ENCODE data around the gene TRPC4. TPM values are rescaled to one million over a fixed set of nuclear protein-coding genes. Genes with fewer than 3 reads are reported as not detected.

TRPC4 gene
- polyA plus RNA-seq, 1 experiment: 6.2 TPM

DNA sequence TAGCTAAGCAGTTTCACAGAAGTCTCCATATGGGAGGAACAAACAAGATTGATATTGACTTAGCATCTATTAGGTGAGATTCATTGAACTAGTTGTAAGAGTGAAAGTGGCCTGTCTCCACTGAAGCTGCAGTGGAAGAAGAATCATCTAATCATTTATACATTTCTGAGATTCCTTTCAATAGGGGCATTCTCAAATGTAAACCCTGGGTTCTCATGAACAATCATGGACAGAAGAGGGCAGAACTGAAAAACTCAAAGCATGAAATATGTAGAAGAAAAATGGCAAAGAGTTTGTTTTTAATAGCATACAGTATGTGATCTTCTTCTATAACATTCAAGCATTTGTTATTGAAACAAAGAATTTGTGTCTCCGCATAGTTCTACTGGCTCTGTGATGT lies 253.4 kb downstream of the TRPC4 start:
- Histone ChIP-seq H3K36me3 (ENCODE audit: control insufficient read depth, insufficient read depth, low read length) (no peaks in the 10 kb centered on the region), H3K4me3 (ENCODE audit: low read depth, low read length) (no peak overlapping the region), H3K27me3 (ENCODE audit: control insufficient read depth, insufficient read depth, low read length) (no peaks in the 10 kb centered on the region)
- ChIA-PET POLR2A (no interaction called here), CTCF (interaction anchor here (1.3 kb wide), 1 partner anchor 506 kb away, joined by 4 read pairs; no protein-coding TSS in a partner anchor)
- TF ChIP-seq, protein P1, sequence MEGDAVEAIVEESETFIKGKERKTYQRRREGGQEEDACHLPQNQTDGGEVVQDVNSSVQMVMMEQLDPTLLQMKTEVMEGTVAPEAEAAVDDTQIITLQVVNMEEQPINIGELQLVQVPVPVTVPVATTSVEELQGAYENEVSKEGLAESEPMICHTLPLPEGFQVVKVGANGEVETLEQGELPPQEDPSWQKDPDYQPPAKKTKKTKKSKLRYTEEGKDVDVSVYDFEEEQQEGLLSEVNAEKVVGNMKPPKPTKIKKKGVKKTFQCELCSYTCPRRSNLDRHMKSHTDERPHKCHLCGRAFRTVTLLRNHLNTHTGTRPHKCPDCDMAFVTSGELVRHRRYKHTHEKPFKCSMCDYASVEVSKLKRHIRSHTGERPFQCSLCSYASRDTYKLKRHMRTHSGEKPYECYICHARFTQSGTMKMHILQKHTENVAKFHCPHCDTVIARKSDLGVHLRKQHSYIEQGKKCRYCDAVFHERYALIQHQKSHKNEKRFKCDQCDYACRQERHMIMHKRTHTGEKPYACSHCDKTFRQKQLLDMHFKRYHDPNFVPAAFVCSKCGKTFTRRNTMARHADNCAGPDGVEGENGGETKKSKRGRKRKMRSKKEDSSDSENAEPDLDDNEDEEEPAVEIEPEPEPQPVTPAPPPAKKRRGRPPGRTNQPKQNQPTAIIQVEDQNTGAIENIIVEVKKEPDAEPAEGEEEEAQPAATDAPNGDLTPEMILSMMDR (IDR thresholded peaks at IDR 0.05; ENCODE audit: insufficient read depth, low read depth, low read length): peak; percentile 21; the same call in 1 of the 2 replicates
- no peak for DNase-seq (ENCODE audit: low read depth)

DNA sequence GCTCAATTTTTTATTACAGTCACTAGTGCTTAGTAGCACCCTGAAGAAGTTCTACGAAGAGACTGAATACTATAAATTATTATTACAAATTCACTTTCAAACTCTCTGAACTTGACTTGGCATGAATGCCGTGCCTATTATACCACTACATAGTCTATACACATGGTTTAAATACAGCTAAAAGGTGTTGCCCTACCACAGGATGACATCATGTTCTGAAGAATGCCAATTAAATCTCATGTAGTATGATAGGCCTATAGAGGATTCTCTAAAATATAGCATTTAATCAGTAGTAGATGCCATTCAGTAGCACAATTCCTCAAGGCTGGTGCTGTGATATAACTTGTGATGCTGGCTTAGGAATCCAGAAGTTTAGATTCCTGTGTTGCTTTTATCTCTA lies 254.3 kb downstream of the TRPC4 start:
- ChIA-PET CTCF (interaction anchor here (1.1 kb wide), 1 partner anchor 545 kb away, joined by 3 read pairs; no protein-coding TSS in a partner anchor), POLR2A (interaction anchor here (0.6 kb wide), 1 partner anchor 1768 kb away, joined by 3 read pairs; no protein-coding TSS in a partner anchor)
- Histone ChIP-seq H3K27me3 (ENCODE audit: control insufficient read depth, insufficient read depth, low read length) (no peaks in the 10 kb centered on the region), H3K4me3 (ENCODE audit: low read depth, low read length) (no peak overlapping the region), H3K36me3 (ENCODE audit: control insufficient read depth, insufficient read depth, low read length) (no peaks in the 10 kb centered on the region)
- no peak for DNase-seq (ENCODE audit: low read depth)
- TF ChIP-seq, protein P1 (IDR thresholded peaks at IDR 0.05; ENCODE audit: insufficient read depth, low read depth, low read length): no peak

DNA sequence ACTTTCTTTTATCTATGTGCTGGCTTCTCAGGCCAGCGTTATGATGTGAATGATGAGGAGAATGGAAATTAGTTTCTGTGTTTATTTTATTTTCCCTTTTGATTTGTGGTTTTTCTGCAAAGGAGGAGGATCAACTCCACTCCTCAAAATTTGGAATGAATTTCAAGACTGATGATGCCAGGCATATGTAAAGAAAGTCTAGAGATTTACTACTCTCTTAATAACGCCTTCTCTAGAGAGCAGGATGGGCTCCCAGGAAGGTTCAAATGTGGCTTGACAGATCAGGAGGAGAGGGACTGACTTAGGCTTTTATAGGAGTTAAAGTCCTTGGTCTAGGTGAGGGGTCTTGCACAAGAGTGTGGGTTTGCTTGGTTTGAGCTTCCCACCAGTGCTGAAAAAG lies 255.9 kb downstream of the TRPC4 start:
- Histone ChIP-seq H3K27me3 (ENCODE audit: control insufficient read depth, insufficient read depth, low read length) (no peaks in the 10 kb centered on the region), H3K4me3 (ENCODE audit: low read depth, low read length) (no peak overlapping the region), H3K36me3 (ENCODE audit: control insufficient read depth, insufficient read depth, low read length) (no peaks in the 10 kb centered on the region)
- TF ChIP-seq, protein P1 (IDR thresholded peaks at IDR 0.05; ENCODE audit: insufficient read depth, low read depth, low read length): no peak
- DNase-seq (ENCODE audit: low read depth): no peak
- ChIA-PET POLR2A (no interaction called here), CTCF (no interaction called here)

DNA sequence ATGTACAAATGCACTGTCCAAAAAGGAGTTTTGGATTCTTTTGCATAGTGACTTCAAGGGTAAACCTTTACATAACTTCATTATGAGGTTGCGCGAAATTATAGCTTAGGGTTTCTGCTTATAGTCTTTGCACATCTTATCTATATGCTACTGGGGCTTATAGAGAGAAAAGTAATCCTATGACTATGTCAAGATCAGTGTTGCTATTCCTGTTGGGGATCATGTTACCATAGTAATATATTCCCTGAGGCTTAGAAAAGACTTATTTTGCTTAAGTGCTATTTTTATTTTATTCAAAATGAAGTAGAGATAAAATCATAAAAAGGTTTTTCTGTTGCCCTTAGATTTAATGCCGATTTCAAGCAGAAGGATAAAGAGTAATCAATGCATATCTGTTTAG lies 256.3 kb downstream of the TRPC4 start:
- no peak overlapping the region for H3K4me3 ChIP-seq (ENCODE audit: low read depth, low read length)
- ChIA-PET CTCF (no interaction called here), POLR2A (no interaction called here)
- DNase-seq (ENCODE audit: low read depth): no peak
- TF ChIP-seq, protein P1 (IDR thresholded peaks at IDR 0.05; ENCODE audit: insufficient read depth, low read depth, low read length): no peak
- no peaks in the 10 kb centered on the region for H3K36me3 ChIP-seq (ENCODE audit: control insufficient read depth, insufficient read depth, low read length)
- no peaks in the 10 kb centered on the region for H3K27me3 ChIP-seq (ENCODE audit: control insufficient read depth, insufficient read depth, low read length)

DNA sequence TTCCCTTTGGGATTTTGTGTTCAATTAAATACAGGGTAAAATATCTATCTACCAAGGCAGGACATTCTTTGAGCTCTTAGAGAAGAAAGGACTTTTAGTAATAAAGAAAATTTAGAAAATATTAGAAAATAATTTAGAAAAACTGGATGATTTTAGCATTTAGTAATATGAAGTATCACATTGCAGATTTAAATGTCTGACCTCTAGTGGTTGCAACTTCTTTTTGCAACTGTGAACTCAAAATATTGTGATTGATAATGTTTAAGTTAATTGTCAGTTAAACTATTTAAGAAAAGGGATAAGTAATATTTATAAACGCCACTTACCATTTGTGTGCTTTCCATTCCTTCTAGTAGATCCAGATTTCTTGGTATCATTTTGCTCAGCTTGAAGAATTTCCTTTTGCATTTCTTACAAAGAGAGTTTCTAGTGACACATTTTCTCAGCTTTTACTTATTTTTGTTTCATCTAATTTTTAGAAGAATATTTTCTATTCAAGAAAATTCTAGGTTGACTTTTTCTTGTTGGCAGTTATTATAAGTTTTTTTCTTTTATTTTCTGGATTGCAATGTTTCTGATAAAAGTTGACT lies 260.7 kb downstream of the TRPC4 start:
- DNase-seq (ENCODE audit: low read depth): no peak
- H3K27me3 ChIP-seq (ENCODE audit: control insufficient read depth, insufficient read depth, low read length): no peaks in the 10 kb centered on the region
- H3K4me3 ChIP-seq (ENCODE audit: low read depth, low read length): no peak overlapping the region
- ChIA-PET CTCF (interaction anchor here (0.6 to 1.4 kb wide), 5 partner anchors 153 to 538 kb away, joined by 3 to 6 read pairs (median 5); no protein-coding TSS in a partner anchor), POLR2A (no interaction called here)
- TF ChIP-seq, protein P1 (IDR thresholded peaks at IDR 0.05; ENCODE audit: insufficient read depth, low read depth, low read length): peak; percentile 51
- H3K36me3 ChIP-seq (ENCODE audit: control insufficient read depth, insufficient read depth, low read length): no peaks in the 10 kb centered on the region

Data from BJ (cell line).